HG03064 (cell line): Measurements from ENCODE around the gene C19orf25.
"Not testable (repeated sequence)": the region's sequence is repeated elsewhere in the genome, so short reads cannot be mapped to it uniquely, and the experiment has no call there.

Experiments
- ATAC-seq: cut with Tn5 transposase; IDR thresholded peaks from one replicate; pipeline ENCODE4 v1.9.1; 2021; ENCODE audit warnings: low read depth; ENCODE audit not compliant: unreplicated experiment

Gene C19orf25

GRCh38 chr19:1450735-1451731 lies 28.0 kb downstream of the C19orf25 start:
- no peak for ATAC-seq

- ATAC-seq: no peak
Measured at GRCh38 chr19:1449467-1450442, 29.3 kb downstream of the C19orf25 start, which contains the start of gene APC2. TSS of gene APC2 (plus strand) at chr19:1450121. CDS start at chr19:1453002, 2,881 bp downstream.

DNA sequence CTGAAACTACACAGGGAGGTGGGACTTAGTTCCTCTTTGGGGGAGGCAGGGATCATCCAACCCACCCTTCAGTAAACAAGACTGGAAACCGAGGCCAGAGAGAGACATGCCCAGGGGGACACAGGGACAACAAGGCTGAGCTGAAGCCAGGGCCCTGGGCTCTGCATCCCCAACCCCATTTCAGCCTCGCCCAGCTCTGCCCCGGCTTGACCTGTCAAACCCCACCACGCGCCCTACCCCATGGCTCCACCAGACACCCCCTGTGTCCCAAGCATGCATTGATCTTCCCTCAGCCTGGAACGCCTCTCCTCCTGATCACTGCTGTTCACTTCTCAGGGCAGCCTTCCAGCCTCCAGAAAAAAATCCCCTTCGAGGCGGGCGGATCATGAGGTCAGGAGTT lies 31.1 kb downstream of the C19orf25 start:
- ATAC-seq: no peak

DNA sequence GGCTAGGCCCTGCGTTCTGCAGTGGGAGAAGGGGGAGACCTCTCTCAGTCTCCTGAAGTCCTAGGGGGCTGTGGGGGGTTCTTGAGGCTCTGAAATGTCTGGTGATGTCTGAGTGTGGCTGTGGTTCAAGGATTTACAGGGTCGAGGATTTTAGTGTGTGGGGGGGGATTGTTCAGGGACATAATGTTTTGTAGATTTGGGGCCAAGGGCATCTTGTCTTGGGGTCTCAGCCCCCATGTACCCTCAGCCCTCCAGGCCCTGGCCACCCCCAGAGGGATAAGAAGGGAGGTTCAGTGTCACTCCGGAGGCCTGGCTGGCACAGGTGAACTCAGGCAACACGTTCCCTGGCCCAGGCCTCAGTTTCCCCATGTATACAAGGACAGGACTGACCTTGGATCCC lies 31.5 kb downstream of the C19orf25 start:
- ATAC-seq: no peak

- no peak for ATAC-seq
Measured at GRCh38 chr19:1446713-1447481, 32.1 kb downstream of the C19orf25 start.

DNA sequence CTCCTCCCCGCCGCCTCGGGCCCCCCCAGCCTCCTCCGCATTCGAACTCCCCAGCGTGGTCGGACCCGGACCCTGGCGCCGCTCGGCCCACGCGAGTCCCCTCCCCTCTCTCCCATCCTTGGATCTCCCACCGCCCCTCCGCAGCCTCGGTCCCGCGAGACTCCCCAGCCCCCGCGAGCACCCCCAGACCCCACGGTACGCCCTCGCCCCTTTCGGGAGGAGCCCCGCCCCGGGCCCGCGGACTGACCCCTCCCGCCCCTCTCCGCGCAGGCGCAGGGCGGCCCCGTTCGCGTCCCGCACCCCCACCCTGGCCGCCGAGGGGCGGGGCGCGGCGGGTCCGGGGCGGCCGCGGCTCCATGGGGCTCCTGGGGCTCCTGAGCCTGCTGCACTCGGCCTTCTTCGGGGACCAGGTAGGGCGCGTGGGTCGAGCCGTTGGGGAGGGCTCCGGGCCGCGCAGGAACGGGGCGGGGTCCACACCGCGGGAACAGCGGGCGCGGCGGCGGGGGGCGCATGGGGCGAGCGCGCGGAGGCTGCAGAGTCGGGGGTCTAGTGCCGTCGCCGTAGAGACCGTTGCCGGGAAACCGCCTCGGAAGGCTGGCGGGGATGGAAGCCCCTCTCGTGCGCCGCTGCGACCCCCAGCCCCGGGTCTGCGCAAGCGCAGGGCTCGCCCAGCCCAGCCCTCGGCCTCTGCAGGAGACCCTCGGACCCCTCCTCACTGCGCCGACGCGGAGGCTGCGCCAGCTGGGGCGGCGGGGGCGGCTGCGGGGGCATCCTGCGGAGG lies 32.9 kb downstream of the C19orf25 start:
- ATAC-seq: no peak

GRCh38 chr19:1445185-1445931 lies 33.7 kb downstream of the C19orf25 start:
- no peak for ATAC-seq

GRCh38 chr19:1441677-1442438 lies 37.2 kb downstream of the C19orf25 start:
- no peak for ATAC-seq

- no peak for ATAC-seq
Measured at GRCh38 chr19:1441022-1441426, 38.0 kb downstream of the C19orf25 start.

DNA sequence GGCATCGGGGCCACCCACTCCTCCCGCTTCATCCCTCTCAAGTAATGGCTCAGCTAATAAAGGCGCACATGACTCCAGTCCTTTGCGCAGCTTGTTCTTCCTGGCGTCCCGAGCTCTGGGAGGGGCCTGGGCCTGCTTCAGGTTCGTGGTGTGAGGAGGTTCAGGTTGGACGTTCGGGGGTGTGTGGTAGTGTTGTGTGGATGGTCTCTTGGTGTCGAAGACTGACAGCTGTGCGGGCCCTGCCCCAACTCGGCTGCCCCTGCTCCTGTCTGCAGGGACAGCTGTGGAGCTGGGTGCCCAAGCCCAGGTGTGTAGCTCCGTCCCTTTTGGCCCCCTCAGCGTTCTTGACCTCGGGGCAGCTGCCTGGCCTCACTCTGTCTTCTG lies 38.6 kb downstream of the C19orf25 start:
- no peak for ATAC-seq

DNA sequence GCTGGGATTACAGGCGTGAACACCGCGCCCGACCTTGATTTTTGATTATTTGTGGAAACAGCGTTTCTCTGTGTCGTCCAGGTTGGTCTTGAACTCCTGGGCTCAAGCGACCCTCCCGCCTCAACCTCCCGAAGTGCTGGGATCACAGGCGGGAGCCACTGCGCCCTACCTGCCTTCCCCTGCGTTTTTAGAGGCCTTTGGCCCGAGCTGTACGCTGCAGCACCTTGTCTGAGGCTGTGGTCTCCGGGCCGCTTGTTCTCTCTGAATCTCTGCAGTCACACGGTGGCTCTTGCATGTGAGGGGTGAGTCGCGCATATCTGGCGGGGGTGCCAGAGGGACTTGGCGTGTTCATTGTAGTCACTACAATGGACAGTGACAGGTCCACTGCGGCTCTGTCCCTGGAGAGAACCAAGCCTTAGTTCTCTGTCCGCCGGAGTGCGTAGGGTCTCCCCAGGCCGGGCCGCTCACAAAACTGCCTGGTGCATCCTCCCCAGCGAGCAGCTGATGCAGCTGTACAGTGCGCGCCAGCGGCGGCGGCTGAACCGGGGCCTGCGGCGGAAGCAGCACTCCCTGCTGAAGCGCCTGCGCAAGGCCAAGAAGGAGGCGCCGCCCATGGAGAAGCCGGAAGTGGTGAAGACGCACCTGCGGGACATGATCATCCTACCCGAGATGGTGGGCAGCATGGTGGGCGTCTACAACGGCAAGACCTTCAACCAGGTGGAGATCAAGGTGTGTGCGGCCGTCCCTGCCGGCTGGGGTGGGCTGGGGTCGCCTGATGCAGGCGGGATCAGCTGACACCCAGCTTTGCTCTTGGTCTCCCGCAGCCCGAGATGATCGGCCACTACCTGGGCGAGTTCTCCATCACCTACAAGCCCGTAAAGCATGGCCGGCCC lies 39.2 kb downstream of the C19orf25 start:
- not testable (repeated sequence) for ATAC-seq

GRCh38 chr19:1438933-1439354 lies 40.1 kb downstream of the C19orf25 start:
- ATAC-seq: peak; percentile 7

DNA sequence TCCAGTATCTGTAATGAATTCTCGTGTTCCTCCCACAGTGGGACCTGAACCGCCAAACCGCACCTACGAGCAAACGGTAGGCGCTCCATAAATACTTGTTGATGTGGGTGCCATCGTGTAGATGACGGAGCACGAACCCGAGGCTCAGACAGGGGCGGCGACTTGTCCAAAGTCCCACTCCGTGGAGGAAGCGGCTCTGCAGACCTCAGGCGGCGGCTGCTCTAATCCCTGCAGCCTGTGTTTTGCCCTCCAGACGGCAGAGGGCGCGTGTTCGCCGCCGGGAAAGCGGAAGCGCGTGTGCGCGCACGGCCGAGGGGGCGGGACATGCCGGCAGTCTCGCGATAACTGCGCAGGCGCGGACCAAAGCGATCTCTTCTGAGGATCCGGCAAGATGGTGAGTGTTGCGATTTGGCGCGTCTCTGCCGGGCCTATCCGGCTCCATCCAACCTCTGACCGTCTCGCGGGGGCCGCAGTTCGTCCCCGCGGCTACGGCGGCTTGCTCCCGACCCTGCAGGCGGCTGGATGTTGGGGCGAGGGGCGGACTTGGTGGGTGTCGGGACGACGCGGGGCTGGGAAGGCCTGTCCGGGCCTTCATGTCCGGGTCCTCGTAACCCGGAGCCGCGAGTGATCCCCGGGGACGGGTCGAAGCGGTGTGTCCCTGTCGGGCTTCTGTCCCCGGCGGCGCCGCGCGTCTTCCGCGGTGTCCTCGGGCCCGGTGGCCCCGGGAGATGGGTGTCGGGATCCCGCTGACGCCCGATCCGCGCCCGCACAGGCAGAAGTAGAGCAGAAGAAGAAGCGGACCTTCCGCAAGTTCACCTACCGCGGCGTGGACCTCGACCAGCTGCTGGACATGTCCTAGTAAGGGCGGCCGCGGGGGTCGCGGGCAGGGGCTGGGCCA lies 40.7 kb downstream of the C19orf25 start, which contains the start of gene RPS15:
RPS15 (plus strand) TSS at position 362 of the 898 bp plus-strand sequence; CDS start at position 392, 30 bp downstream.
- ATAC-seq: peak; percentile 73

DNA sequence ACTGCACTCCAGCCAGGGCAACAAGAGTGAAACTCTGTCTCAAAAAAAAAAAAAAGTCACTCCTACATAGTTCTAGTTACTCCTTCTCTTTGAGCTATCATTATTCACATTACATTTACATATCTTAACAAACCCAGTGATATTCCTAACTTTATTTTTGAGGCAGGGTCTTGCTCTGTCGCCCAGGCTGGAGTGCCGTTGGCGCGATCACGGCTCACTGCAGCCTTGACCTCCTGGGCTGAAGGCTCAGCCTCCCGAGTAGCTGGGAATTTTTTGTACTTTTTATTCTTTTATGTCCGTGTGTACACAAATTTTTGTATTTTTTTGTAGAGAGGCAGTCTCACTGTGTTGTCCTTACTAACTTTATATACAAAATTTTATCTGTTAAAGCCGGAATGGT lies 41.4 kb downstream of the C19orf25 start:
- ATAC-seq: no peak

DNA sequence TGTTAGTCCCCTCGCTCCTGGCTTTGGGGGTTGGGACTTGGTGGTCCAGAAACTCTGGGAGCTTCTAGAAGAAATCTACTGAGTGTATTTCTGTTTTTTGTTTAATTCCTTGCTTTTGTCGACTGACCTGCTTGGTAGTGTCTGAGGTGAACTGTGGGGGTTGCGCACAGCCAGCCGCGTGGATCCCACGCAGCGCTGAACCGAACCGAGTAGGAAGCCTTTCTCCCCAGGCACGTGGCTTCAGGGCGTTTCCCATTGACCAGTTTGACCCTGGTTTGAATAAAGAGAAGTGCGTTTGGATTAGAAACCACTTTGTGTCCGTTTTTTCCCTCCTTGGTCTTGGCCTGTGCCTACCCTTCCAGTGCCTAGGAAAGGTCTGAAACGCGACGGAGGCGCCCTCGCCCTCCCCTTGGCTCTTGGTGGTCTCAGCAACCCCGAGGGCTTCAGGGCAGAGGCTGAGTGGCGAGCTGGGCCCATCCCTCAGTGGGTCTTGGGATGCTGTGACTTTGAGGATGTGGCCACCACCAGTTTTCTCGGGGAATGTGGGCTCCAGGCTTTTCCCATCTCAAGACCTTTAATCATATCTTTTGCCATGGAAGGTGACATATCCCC lies 43.5 kb downstream of the C19orf25 start:
- ATAC-seq: no peak
